K562 (cell line): Measurements from ENCODE around the gene EIF3K. TPM values are rescaled to one million over a fixed set of nuclear protein-coding genes. Genes with fewer than 3 reads are reported as not detected.

Source experiments
- BACH1 ChIP-seq: fragments of 200-800 bp; sonication (Bioruptor generic); IDR thresholded peaks from 2 replicates; pipeline ENCODE4 v1.6.1; 2016; ENCODE audit warnings: missing genetic modification characterization, missing compliant biosample characterization
- CEBPG ChIP-seq, 3 experiments: fragments of 200-800 bp in 1 of 3; sonication (Bioruptor generic) in 1 of 3; sonication (generic) in 1 of 3; formaldehyde crosslinking in 1 of 3; IDR thresholded peaks in 2 of 3; conservative IDR thresholded peaks in 1 of 3; 2 replicates each; pipeline versions ENCODE4 v1.6.1 to v1.8.0; 2016 to 2022; ENCODE audit warnings: missing compliant biosample characterization in 2 of 3, missing genetic modification characterization in 2 of 3, mild to moderate bottlenecking in 1 of 3, missing genetic modification reagents in 1 of 3
- EP300 ChIP-seq: IDR thresholded peaks from 2 replicates; pipeline ENCODE4 v1.6.1; 2012; ENCODE audit warnings: low read length, improper control_type of control experiment
- HDAC2 ChIP-seq: fragments of 450-650 bp; IDR thresholded peaks from 2 replicates; pipeline ENCODE4 v1.6.1; 2016; ENCODE audit warnings: mild to moderate bottlenecking
- MEF2D ChIP-seq: conservative IDR thresholded peaks from 2 replicates; pipeline ENCODE4 v1.6.1; 2016; ENCODE audit warnings: low read depth, missing genetic modification characterization, missing compliant biosample characterization
- SMAD1 ChIP-seq: fragments of 150-350 bp; IDR thresholded peaks from 2 replicates; pipeline ENCODE4 v1.6.1; 2014; ENCODE audit warnings: low read length, low read depth; ENCODE audit not compliant: partially characterized antibody
- ZEB2 ChIP-seq: fragments of 450-650 bp; IDR thresholded peaks from 2 replicates; pipeline ENCODE4 v1.6.1; 2016
- ZNF134 ChIP-seq: fragments of 250-450 bp; sonication (Bioruptor Pico); conservative IDR thresholded peaks from 2 replicates; pipeline ENCODE4 v1.4.0; 2020
- ZNF197 ChIP-seq: fragments of 200-800 bp; sonication (Bioruptor generic); IDR thresholded peaks from 2 replicates; pipeline ENCODE4 v1.6.1; 2016; ENCODE audit warnings: low read depth, missing genetic modification characterization, missing compliant biosample characterization
- ZNF253 ChIP-seq: fragments of 250-450 bp; sonication (Bioruptor Pico); conservative IDR thresholded peaks from 2 replicates; pipeline ENCODE4 v1.6.1; 2021; ENCODE audit warnings: mild to moderate bottlenecking
- ZNF436 ChIP-seq: fragments of 250-450, 450-650 bp; sonication (Bioruptor Pico); formaldehyde crosslinking; IDR thresholded peaks from 2 replicates; pipeline ENCODE4 v1.7.0; 2020; ENCODE audit warnings: mild to moderate bottlenecking
- polyA plus RNA-seq, 8 experiments: library from polyadenylated mRNA; depleted of rRNA in 4 of 8; stranded (reverse) in 5 of 8; unstranded in 3 of 8; fragments of >200 nt; fragmentation: Nextera tagmentation in 2 of 8; fragmentation: Illumina TruSeq in 1 of 8; extraction: Ambion mirVana in 2 of 8; extraction: Trizol in 1 of 8; gene quantifications; 2 replicates each; pipeline versions ENCODE4 v1.2.1 to v1.2.3, GENCODE V29; 2011 to 2014; ENCODE audit warnings: inconsistent platforms in 1 of 8, missing spikeins in 1 of 8
- total RNA-seq, 7 experiments: library from RNA; depleted of rRNA in 6 of 7; stranded (reverse); fragments of >200 nt in 6 of 7; fragmentation: Illumina TruSeq in 2 of 7; extraction: Trizol in 2 of 7; gene quantifications; 2 replicates each; pipeline versions ENCODE4 v1.2.1 to v1.2.3, GENCODE V29; 2011 to 2021; ENCODE audit warnings: low replicate concordance in 1 of 7
- TF ChIP-seq, protein P1 (sequence below): sonication (generic); formaldehyde crosslinking; IDR thresholded peaks from 2 replicates; pipeline ENCODE4 v1.8.0; 2022; ENCODE audit warnings: missing genetic modification reagents, mild to moderate bottlenecking, borderline replicate concordance
- TF ChIP-seq, protein P2 (sequence below): fragments of 450-650 bp; IDR thresholded peaks from 2 replicates; pipeline ENCODE4 v1.6.1; 2017; ENCODE audit warnings: antibody characterized with exemption
- TF ChIP-seq, protein P3 (sequence below), 2 experiments: fragments of 450-650 bp; IDR thresholded peaks; 2 replicates each; pipeline ENCODE4 v1.6.1; 2016; ENCODE audit warnings: mild to moderate bottlenecking in 2 of 2, borderline replicate concordance in 1 of 2, low read depth in 1 of 2, moderate library complexity in 1 of 2
- TF ChIP-seq, protein P4 (sequence below): sonication (generic); formaldehyde crosslinking; IDR thresholded peaks from 2 replicates; pipeline ENCODE4 v1.9.0; 2022; ENCODE audit warnings: mild to moderate bottlenecking, missing genetic modification reagents

Gene EIF3K
- total and polyA plus RNA-seq, 9 of the 15 experiments (the other 6 are each of a cell fraction or from before 2014, with no cell fraction given), result 387 to 1,827 (median 733) TPM

DNA sequence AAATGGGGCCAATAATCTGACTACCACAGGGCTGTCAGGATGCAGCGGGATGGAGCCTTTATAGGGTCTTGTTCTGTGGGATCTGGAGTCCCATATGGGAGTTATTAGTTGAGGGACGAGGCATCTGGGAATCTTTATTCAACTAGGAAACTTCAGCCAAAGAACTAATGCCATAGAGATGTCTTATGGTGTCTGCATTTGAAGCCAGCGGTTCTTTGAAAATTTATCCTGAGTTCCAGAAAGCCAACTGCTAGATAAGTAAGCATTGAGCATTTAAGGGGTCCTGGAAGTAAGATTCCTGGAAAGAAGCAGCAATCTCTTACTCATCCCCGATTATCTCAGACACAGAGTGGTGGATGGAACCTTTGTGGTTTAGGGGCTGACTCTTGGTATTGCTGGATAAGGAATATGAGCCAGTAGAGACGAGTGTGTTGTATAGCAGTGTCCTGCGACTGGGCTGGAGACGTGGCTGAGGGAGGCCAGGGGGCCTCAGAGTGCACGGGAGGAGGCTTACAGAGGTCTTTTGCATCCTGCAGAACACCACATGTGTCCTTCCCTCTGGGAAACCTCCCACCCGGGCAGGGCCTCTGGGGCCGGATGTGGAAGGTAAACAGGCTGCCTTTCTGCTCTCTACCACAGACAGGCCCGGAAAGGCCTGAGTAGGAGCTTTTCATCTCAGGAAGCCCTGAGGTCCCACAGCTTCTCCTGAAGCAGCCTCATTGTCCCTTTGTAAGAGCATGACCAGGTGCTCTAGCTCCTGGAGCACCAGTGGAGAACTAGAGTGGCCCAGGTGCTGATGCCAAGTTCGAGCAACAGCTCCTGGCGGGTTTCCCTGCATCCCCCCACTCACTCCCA lies 57.3 kb downstream of the EIF3K start (continued):
- TF ChIP-seq, protein P1, sequence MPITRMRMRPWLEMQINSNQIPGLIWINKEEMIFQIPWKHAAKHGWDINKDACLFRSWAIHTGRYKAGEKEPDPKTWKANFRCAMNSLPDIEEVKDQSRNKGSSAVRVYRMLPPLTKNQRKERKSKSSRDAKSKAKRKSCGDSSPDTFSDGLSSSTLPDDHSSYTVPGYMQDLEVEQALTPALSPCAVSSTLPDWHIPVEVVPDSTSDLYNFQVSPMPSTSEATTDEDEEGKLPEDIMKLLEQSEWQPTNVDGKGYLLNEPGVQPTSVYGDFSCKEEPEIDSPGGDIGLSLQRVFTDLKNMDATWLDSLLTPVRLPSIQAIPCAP, result no peak
- no peak for TF ChIP-seq ZNF436 (CRISPR knock-in tag)
- TF ChIP-seq, protein P2, sequence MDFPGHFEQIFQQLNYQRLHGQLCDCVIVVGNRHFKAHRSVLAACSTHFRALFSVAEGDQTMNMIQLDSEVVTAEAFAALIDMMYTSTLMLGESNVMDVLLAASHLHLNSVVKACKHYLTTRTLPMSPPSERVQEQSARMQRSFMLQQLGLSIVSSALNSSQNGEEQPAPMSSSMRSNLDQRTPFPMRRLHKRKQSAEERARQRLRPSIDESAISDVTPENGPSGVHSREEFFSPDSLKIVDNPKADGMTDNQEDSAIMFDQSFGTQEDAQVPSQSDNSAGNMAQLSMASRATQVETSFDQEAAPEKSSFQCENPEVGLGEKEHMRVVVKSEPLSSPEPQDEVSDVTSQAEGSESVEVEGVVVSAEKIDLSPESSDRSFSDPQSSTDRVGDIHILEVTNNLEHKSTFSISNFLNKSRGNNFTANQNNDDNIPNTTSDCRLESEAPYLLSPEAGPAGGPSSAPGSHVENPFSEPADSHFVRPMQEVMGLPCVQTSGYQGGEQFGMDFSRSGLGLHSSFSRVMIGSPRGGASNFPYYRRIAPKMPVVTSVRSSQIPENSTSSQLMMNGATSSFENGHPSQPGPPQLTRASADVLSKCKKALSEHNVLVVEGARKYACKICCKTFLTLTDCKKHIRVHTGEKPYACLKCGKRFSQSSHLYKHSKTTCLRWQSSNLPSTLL, result peak; percentile 65; the same call in 1 of the 2 replicates
- TF ChIP-seq HDAC2, result peak; percentile 99
- peak; percentile 85; the same call in 1 of the 2 replicates for TF ChIP-seq ZNF197 (CRISPR knock-in tag)
- TF ChIP-seq, protein P3, sequence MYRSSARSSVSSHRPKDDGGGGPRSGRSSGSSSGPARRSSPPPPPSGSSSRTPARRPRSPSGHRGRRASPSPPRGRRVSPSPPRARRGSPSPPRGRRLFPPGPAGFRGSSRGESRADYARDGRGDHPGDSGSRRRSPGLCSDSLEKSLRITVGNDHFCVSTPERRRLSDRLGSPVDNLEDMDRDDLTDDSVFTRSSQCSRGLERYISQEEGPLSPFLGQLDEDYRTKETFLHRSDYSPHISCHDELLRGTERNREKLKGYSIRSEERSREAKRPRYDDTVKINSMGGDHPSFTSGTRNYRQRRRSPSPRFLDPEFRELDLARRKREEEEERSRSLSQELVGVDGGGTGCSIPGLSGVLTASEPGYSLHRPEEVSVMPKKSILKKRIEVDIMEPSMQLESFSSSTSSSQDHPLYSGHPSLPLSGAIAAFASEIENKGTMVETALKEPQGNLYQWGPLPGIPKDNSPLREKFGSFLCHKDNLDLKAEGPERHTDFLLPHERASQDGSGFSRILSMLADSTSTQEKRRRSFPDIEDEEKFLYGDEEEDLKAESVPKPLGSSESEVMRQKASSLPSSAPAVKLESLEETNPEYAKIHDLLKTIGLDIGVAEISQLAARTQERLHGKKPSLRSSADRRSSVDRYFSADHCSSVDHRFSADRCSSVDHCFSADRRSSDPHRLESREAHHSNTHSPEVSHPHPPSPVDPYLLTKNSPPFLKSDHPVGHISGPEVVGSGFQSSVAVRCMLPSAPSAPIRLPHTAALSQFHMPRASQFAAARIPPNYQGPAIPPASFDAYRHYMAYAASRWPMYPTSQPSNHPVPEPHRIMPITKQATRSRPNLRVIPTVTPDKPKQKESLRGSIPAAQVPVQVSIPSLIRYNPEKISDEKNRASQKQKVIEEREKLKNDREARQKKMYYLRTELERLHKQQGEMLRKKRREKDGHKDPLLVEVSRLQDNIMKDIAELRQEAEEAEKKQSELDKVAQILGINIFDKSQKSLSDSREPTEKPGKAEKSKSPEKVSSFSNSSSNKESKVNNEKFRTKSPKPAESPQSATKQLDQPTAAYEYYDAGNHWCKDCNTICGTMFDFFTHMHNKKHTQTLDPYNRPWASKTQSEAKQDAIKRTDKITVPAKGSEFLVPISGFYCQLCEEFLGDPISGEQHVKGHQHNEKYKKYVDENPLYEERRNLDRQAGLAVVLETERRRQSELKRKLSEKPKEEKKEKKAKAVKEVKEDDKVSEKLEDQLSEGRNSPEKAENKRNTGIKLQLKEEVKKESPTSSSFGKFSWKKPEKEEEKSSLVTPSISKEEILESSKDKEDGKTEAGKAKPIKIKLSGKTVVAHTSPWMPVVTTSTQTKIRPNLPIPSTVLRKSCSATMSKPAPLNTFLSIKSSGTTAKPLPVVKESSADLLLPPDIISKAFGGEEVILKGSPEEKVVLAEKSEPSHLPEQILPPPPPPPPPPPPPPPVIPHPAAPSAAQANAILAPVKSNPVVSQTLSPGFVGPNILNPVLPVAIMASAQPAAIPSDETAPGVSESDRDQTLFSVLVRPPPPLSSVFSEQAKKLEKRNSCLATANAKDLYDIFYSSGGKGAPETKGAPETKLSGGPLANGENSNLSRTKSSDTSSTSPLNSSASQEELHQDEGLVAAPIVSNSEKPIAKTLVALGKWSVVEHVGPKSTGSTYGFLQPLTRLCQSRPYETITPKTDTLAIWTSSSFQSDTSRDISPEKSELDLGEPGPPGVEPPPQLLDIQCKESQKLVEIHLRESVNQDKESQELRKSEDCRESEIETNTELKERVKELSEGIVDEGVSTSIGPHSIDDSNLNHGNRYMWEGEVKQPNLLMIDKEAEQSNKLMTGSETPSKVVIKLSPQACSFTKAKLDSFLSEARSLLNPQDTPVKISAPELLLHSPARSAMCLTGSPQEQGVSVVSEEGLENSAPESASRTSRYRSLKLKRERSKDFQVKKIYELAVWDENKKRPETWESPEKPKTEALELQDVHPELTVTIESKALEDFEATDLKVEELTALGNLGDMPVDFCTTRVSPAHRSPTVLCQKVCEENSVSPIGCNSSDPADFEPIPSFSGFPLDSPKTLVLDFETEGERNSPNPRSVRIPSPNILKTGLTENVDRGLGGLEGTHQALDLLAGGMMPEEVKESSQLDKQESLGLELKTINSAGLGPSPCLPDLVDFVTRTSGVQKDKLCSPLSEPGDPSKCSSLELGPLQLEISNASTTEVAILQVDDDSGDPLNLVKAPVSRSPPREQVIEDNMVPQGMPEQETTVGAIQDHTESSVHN (IDR thresholded peaks at IDR 0.05; ENCODE audit: borderline replicate concordance in 1 of 2, low read depth in 1 of 2), result peak in 1 of 2 experiments; percentile 87; a peak in 2 of 4 replicates
- TF ChIP-seq SMAD1, result no peak
- TF ChIP-seq, protein P4, sequence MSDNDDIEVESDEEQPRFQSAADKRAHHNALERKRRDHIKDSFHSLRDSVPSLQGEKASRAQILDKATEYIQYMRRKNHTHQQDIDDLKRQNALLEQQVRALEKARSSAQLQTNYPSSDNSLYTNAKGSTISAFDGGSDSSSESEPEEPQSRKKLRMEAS (CRISPR knock-in tag), result peak; percentile 65; the same call in 1 of the 2 replicates
- TF ChIP-seq ZEB2, result peak; percentile 94
- TF ChIP-seq EP300, result peak; percentile 99
- no peak for TF ChIP-seq CEBPG (CRISPR knock-in tag; IDR thresholded peaks at IDR 0.05)
- no peak; a peak in 1 of 4 replicates for TF ChIP-seq CEBPG (tag; conservative IDR thresholded peaks at IDR 0.05 in 1 of 2, IDR thresholded peaks at IDR 0.05 in 1 of 2)
- TF ChIP-seq MEF2D, result no peak
- no peak for TF ChIP-seq ZNF253 (CRISPR knock-in tag)
- TF ChIP-seq ZNF134 (CRISPR knock-in tag), result no peak
- peak; percentile 59; the same call in 1 of the 2 replicates for TF ChIP-seq BACH1 (tag)
